Measurements from ENCODE around the gene FHOD1.
A peak's percentile ranks its signal among the peaks of the same experiment; 100 is the strongest.

The FHOD1 gene

DNA sequence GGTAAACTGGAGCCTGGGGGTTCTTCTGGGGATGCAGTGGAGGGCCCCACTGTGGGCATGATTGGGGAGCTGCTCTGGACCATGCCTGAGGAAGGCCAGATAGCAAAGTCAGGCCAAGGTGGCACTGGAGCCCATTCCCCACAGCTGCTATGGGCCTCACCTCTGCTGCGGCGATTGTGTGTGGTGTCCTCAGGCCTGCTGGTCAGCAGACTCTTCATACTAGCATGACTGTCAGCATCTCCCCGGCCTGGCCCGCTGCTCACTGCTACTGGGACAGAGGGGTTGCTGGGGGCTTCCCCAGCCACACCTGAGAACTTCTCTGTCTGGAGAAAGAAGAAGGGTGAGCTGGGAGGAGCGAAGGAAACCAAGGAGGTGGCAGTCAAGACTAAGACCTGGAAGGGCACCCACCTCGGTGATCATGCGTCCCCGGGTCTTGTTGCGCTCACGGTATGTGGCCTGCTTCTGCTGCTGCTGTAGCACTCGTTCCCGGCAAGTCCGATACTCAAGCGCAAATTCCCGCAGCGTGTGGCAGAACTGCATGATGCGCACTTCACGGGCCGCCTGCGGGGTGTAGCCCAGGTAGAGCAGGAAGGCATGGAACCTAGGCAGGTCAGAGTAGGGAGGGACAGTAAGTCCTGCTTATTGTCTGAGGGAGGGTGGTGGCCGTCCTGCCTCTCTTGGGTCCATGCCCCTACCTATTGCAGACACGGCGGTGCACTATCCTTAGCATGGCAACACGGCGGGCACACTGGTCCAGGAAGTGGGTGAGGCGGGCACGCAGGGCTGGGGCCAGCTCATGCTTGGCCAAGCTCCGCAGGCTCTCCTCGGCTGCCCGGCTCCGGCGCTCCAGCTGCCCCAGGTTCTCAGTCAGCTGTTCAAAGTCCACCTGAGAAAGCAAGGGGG is 17.1 kb downstream of the FHOD1 start (continued):
- TF ChIP-seq, protein P1, sequence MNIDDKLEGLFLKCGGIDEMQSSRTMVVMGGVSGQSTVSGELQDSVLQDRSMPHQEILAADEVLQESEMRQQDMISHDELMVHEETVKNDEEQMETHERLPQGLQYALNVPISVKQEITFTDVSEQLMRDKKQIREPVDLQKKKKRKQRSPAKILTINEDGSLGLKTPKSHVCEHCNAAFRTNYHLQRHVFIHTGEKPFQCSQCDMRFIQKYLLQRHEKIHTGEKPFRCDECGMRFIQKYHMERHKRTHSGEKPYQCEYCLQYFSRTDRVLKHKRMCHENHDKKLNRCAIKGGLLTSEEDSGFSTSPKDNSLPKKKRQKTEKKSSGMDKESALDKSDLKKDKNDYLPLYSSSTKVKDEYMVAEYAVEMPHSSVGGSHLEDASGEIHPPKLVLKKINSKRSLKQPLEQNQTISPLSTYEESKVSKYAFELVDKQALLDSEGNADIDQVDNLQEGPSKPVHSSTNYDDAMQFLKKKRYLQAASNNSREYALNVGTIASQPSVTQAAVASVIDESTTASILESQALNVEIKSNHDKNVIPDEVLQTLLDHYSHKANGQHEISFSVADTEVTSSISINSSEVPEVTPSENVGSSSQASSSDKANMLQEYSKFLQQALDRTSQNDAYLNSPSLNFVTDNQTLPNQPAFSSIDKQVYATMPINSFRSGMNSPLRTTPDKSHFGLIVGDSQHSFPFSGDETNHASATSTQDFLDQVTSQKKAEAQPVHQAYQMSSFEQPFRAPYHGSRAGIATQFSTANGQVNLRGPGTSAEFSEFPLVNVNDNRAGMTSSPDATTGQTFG (tag by site-specific recombination; IDR thresholded peaks at IDR 0.05; ENCODE audit: borderline replicate concordance): no peak
- TF ChIP-seq, protein P2, sequence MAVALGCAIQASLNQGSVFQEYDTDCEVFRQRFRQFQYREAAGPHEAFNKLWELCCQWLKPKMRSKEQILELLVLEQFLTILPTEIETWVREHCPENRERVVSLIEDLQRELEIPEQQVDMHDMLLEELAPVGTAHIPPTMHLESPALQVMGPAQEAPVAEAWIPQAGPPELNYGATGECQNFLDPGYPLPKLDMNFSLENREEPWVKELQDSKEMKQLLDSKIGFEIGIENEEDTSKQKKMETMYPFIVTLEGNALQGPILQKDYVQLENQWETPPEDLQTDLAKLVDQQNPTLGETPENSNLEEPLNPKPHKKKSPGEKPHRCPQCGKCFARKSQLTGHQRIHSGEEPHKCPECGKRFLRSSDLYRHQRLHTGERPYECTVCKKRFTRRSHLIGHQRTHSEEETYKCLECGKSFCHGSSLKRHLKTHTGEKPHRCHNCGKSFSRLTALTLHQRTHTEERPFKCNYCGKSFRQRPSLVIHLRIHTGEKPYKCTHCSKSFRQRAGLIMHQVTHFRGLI (tag by site-specific recombination; IDR thresholded peaks at IDR 0.05): no peak
- TF ChIP-seq GFI1B (tag by site-specific recombination; IDR thresholded peaks at IDR 0.05) (no peak), ZNF621 (tag by site-specific recombination; IDR thresholded peaks at IDR 0.05) (no peak), ZXDB (tag by site-specific recombination; IDR thresholded peaks at IDR 0.05) (no peak), ZFP41 (tag by site-specific recombination; IDR thresholded peaks at IDR 0.05; ENCODE audit: borderline replicate concordance) (no peak), ZNF555 (tag by site-specific recombination; conservative IDR thresholded peaks at IDR 0.05) (no peak), ZNF24 (tag by site-specific recombination; IDR thresholded peaks at IDR 0.05) (no peak), ZNF623 (tag by site-specific recombination; IDR thresholded peaks at IDR 0.05) (no peak), ZNF133 (tag by site-specific recombination; IDR thresholded peaks at IDR 0.05) (no peak)

DNA sequence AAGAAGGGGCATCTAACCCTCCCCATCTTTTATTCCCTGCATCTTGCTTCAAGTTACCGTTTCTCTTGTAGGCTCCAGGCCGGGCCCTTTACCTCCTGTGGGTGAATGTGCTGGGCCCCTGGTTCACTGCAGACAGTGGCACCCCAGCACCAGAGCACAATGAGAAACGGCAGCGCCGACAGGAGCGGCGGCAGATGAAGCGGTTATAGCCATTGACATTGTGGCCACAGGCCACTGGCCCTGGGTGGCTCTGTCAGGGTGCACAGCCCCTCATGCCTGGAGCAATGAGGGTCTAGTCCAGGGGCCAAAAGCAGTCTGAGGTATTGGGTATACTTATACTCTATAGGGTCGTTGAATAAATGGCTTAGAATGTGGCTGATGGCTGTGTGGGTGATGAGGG is 18.4 kb downstream of the FHOD1 start:
- Histone ChIP-seq H3K27ac (ENCODE audit: extremely low read depth, low read depth, low read length) (no peak overlapping the region), H3K4me1 (ENCODE audit: control insufficient read depth, insufficient read depth, low read length) (no peaks in the 10 kb centered on the region), H3K36me3 (ENCODE audit: control insufficient read depth in 2 of 2, insufficient read depth in 1 of 2, low read length in 2 of 2) (peaks cover 4 to 53% of the 10 kb centered on the region in 2 experiments; a peak in 2 of 3 replicates), H3K4me3 (ENCODE audit: low read depth, low read length) (no peak overlapping the region), H3K9me3 (ENCODE audit: control insufficient read depth, insufficient read depth, low read depth, low read length) (no peaks in the 10 kb centered on the region)
- ChIA-PET CTCF (no interaction called here), POLR2A (interaction anchor here (1.3 to 10.0 kb wide), 2 partner anchors 18 to 31 kb away, joined by 4 to 109 read pairs; partner anchors contain the start of genes FHOD1 and SLC9A5)
- TF ChIP-seq ZNF501 (tag by site-specific recombination; IDR thresholded peaks at IDR 0.05): no peak
- no peak for TF ChIP-seq ZSCAN16 (tag by site-specific recombination; IDR thresholded peaks at IDR 0.05)

DNA sequence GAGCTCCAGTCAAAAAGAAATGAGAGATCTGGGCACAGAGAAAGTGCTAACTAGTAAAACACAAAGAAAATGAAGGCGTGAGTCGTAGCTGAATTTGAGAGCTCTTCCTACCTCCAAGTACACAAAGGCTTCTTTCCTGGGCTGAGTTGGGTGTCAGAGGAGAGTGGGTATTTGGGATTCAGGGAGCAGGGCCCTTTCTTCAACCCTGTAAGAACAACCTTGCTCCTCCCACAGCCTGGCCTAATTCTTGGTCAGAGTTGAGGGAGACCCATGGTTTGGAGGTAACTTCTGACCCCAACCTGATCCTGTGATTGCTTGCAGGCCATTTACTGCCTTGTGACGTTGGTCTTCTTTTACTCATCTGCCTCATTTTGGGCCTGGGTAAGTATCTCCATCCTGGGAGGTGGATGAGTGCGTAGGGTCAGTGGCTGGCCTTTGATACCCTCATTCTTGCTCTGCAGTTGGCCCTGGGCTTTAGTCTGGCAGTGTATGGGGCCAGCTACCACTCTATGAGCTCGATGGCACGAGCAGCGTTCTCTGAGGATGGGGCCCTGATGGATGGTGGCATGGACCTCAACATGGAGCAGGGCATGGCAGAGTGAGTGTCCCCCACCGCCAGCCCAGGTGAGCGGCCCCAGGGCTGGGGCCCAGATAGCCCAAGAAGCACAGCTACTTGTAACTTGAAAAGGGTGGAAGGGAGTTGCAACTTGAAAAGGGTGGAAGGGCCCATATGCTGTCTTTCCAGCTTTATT is 19.1 kb downstream of the FHOD1 start:
- no peaks in the 10 kb centered on the region for H3K9me3 ChIP-seq (ENCODE audit: control insufficient read depth, insufficient read depth, low read depth, low read length)
- no peak for TF ChIP-seq ZNF621 (tag by site-specific recombination; IDR thresholded peaks at IDR 0.05)
- TF ChIP-seq, protein P3, sequence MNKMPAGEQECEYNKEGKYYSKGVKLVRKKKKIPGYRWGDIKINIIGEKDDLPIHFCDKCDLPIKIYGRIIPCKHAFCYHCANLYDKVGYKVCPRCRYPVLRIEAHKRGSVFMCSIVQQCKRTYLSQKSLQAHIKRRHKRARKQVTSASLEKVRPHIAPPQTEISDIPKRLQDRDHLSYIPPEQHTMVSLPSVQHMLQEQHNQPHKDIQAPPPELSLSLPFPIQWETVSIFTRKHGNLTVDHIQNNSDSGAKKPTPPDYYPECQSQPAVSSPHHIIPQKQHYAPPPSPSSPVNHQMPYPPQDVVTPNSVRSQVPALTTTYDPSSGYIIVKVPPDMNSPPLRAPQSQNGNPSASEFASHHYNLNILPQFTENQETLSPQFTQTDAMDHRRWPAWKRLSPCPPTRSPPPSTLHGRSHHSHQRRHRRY (tag by site-specific recombination; IDR thresholded peaks at IDR 0.05): no peak
- no peak for TF ChIP-seq ZNF544 (tag by site-specific recombination; IDR thresholded peaks at IDR 0.05)
- no peak for TF ChIP-seq ZNF768 (tag by site-specific recombination; IDR thresholded peaks at IDR 0.05)
- H3K27ac ChIP-seq (ENCODE audit: extremely low read depth, low read depth, low read length): no peak overlapping the region
- peaks cover 4 to 48% of the 10 kb centered on the region in 2 experiments; a peak in 2 of 3 replicates for H3K36me3 ChIP-seq (ENCODE audit: control insufficient read depth in 2 of 2, insufficient read depth in 1 of 2, low read length in 2 of 2)
- no peaks in the 10 kb centered on the region for H3K4me1 ChIP-seq (ENCODE audit: control insufficient read depth, insufficient read depth, low read length)
- H3K4me3 ChIP-seq (ENCODE audit: low read depth, low read length): peak overlapping the region; percentile 93
- ChIA-PET CTCF (interaction anchor here (1.1 kb wide), 1 partner anchor 16 kb away, joined by 3 read pairs; no protein-coding TSS in a partner anchor), POLR2A (interaction anchor here (0.5 to 10.0 kb wide), 7 partner anchors 9 to 210 kb away, joined by 3 to 109 read pairs (median 6); partner anchors contain the start of genes FHOD1 and SLC9A5)

Measured in HEK293 (cell line).